Measurements from ENCODE around the gene OLFML1. TPM values are rescaled to one million over a fixed set of nuclear protein-coding genes. Genes with fewer than 3 reads are reported as not detected.
"Not testable (repeated sequence)": the region's sequence is repeated elsewhere in the genome, so short reads cannot be mapped to it uniquely, and the experiment has no call there.

The OLFML1 gene
- total and polyA plus RNA-seq, 9 donors, result 16.3 to 114 (median 38.8) TPM

- DNase-seq, result peak in 2 of 5 donors; percentile 27
- Histone ChIP-seq H3K36me3 (no peaks in the 10 kb centered on the region), H3K4me3 (peak overlapping the region; percentile 93), H3K9me3 (no peaks in the 10 kb centered on the region), H3K27ac (peak overlapping the region; percentile 94), H3K27me3 (no peaks in the 10 kb centered on the region), H3K4me1 (ENCODE audit: insufficient read depth) (peaks cover 7% of the 10 kb centered on the region)
- WGBS, 3 donors, result 1 to 3% (median 1%) methylated on average over 19 to 31 of the region's 31 CpGs
- no peak for TF ChIP-seq POLR2A (IDR thresholded peaks at IDR 0.05)
- intact Hi-C loops (cut with DNase I), result no loop called here
Observed at GRCh38 chr11:7514099-7514591, 28.8 kb downstream of the OLFML1 start.

- no peak overlapping the region for H3K4me3 ChIP-seq
- TF ChIP-seq POLR2A (IDR thresholded peaks at IDR 0.05) (no peak), CTCF (IDR thresholded peaks at IDR 0.05) (no peak), EP300 (IDR thresholded peaks at IDR 0.05) (no peak)
- no peaks in the 10 kb centered on the region for H3K36me3 ChIP-seq
- WGBS, 3 donors, result 91 to 95% (median 91%) methylated on average over 1 of the region's 1 CpG
- no peaks in the 10 kb centered on the region for H3K9me3 ChIP-seq
- DNase-seq, result no peak
- peaks cover 7% of the 10 kb centered on the region for H3K4me1 ChIP-seq (ENCODE audit: insufficient read depth)
- intact Hi-C loops (cut with DNase I), result no loop called here
- H3K27ac ChIP-seq, result no peak overlapping the region
- H3K27me3 ChIP-seq, result no peaks in the 10 kb centered on the region
Observed at GRCh38 chr11:7515447-7515886, 30.2 kb downstream of the OLFML1 start.

GRCh38 chr11:7516475-7516874 is 31.2 kb downstream of the OLFML1 start:
- no peak overlapping the region for H3K27ac ChIP-seq
- H3K9me3 ChIP-seq, result no peaks in the 10 kb centered on the region
- intact Hi-C loops (cut with DNase I), result no loop called here
- 92 to 94% (median 94%) methylated on average over 12 of the region's 12 CpGs for WGBS, 3 donors
- peaks cover 3% of the 10 kb centered on the region for H3K4me1 ChIP-seq (ENCODE audit: insufficient read depth)
- no peaks in the 10 kb centered on the region for H3K27me3 ChIP-seq
- DNase-seq, result no peak
- H3K4me3 ChIP-seq, result no peak overlapping the region
- TF ChIP-seq EP300 (IDR thresholded peaks at IDR 0.05) (no peak), CTCF (IDR thresholded peaks at IDR 0.05) (no peak), POLR2A (IDR thresholded peaks at IDR 0.05) (no peak)
- H3K36me3 ChIP-seq, result no peaks in the 10 kb centered on the region

- H3K27me3 ChIP-seq; H3K4me1 ChIP-seq (ENCODE audit: insufficient read depth); H3K9me3 ChIP-seq; intact Hi-C loops (cut with DNase I); DNase-seq; H3K36me3 ChIP-seq; H3K4me3 ChIP-seq; H3K27ac ChIP-seq: not testable (repeated sequence)
- 95% methylated on average over 13 of the region's 13 CpGs for WGBS, 3 donors
Observed at GRCh38 chr11:7517743-7518142, 32.4 kb downstream of the OLFML1 start.

GRCh38 chr11:7518811-7519562 is 33.7 kb downstream of the OLFML1 start:
- Histone ChIP-seq H3K27me3 (no peaks in the 10 kb centered on the region), H3K27ac (no peak overlapping the region), H3K9me3 (no peaks in the 10 kb centered on the region), H3K4me3 (no peak overlapping the region), H3K4me1 (ENCODE audit: insufficient read depth) (no peaks in the 10 kb centered on the region), H3K36me3 (no peaks in the 10 kb centered on the region)
- no peak for TF ChIP-seq EP300 (IDR thresholded peaks at IDR 0.05)
- intact Hi-C loops (cut with DNase I), result no loop called here
- WGBS, 3 donors, result 90 to 93% (median 92%) methylated on average over 23 of the region's 23 CpGs
- DNase-seq, result no peak
